Mucosa of stomach (tissue), 1 donor: ENCODE measurements around the gene GART.

Experiments
- H3K27me3 ChIP-seq: one replicate; pipeline ENCODE4 v1.7.0; 2013; ENCODE audit warnings: mild to moderate bottlenecking, low read length; ENCODE audit not compliant: control insufficient read depth, insufficient read depth
- H3K36me3 ChIP-seq: one replicate; pipeline ENCODE4 v1.7.0; 2013; ENCODE audit warnings: low read length; ENCODE audit not compliant: control insufficient read depth, insufficient read depth
- H3K4me1 ChIP-seq: one replicate; pipeline ENCODE4 v1.7.0; 2013; ENCODE audit warnings: mild to moderate bottlenecking, low read length; ENCODE audit not compliant: control insufficient read depth, insufficient read depth
- H3K4me3 ChIP-seq: one replicate; pipeline ENCODE4 v1.7.0; 2013; ENCODE audit warnings: low read length
- H3K9ac ChIP-seq: one replicate; pipeline ENCODE4 v1.7.0; 2013; ENCODE audit warnings: mild to moderate bottlenecking, low read length, moderate library complexity
- H3K9me3 ChIP-seq: one replicate; pipeline ENCODE4 v1.7.0; 2013; ENCODE audit warnings: mild to moderate bottlenecking, low read length, moderate library complexity; ENCODE audit not compliant: control insufficient read depth
- donor health status: Pancreatic carcinoma.

Gene GART

DNA sequence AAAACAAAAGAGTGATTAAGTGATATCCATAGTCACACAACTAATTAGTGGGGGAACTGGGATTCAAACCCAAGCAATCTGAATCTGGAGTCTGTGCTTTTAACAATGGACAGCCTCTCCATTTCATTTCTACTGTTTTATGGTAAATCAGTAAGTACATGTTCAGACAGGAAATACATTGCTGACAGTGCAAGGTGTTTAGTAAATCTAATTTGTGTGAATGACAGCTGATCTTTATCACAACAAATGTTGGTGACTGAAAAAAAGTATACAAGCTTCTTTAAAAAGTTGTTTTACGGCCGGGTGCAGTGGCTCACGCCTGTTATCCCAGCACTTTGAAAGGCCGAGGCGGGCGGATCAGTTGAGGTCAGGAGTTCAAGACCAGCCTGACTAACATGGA lies 26.0 kb upstream of the GART start:
- Histone ChIP-seq H3K27me3 (no peaks in the 10 kb centered on the region), H3K9ac (no peak overlapping the region), H3K36me3 (peaks cover 4% of the 10 kb centered on the region), H3K4me1 (no peaks in the 10 kb centered on the region), H3K9me3 (no peaks in the 10 kb centered on the region), H3K4me3 (no peak overlapping the region)

DNA sequence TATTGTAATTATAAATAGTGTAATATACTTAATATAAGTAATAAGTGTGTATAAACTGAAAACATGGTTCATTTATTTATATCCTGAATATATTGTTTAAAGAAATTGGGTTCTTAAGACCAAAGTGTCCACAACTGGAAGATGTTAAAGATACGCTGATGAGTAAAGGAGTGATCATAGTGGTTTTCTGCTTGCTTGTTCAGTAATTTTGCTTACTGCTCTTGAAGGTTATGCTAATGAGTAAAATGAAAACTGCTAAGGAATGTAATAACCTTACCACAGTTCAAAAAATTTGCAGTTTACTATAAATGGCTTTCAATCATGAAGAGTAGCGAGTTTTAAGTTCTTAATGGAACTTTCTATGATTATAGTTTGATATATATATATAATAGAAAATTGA lies 24.6 kb upstream of the GART start:
- Histone ChIP-seq H3K4me1 (no peaks in the 10 kb centered on the region), H3K27me3 (no peaks in the 10 kb centered on the region), H3K9me3 (no peaks in the 10 kb centered on the region), H3K36me3 (peaks cover 4% of the 10 kb centered on the region), H3K4me3 (no peak overlapping the region), H3K9ac (no peak overlapping the region)

DNA sequence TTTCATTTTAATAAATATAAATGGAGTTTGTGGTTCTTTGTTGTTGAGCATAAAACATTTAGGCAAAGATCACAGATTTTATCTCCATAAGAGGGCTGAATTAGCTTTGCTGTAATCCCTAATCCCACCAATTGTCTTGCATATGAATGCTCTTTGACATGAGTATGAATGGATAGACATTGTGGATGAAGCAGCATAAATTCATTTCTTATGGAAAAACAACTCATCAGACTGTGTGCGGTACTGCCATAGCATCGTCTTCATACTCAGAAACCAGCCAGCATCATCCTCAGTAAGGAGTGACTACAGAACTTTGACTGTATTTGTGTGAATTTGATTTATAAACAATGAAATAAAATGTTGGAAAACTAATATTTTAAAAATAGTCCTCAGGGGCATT lies 20.5 kb upstream of the GART start:
- Histone ChIP-seq H3K4me1 (no peaks in the 10 kb centered on the region), H3K9ac (no peak overlapping the region), H3K27me3 (no peaks in the 10 kb centered on the region), H3K36me3 (no peaks in the 10 kb centered on the region), H3K4me3 (no peak overlapping the region), H3K9me3 (no peaks in the 10 kb centered on the region)

DNA sequence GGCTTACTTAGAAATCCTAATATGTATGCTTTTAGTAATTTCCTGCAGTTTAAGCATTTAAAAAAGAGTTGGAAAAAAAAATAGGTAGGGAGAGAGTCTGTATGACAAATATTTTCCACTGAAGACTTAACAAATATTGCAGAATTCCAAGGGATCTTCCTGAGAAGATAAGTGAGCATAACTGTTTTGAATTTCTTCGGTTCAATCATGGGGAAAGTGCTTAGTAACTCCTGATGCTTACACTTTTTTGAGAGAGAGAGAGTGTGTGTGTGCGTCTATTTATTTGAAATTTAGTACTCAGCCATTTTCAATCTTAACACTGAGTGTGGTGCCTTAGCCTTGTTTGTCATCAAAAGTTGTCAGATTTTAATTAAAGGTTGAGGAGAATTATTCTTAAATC lies 19.5 kb upstream of the GART start:
- no peaks in the 10 kb centered on the region for H3K9me3 ChIP-seq
- no peaks in the 10 kb centered on the region for H3K36me3 ChIP-seq
- H3K4me3 ChIP-seq = no peak overlapping the region
- H3K9ac ChIP-seq = no peak overlapping the region
- H3K4me1 ChIP-seq = no peaks in the 10 kb centered on the region
- no peaks in the 10 kb centered on the region for H3K27me3 ChIP-seq

DNA sequence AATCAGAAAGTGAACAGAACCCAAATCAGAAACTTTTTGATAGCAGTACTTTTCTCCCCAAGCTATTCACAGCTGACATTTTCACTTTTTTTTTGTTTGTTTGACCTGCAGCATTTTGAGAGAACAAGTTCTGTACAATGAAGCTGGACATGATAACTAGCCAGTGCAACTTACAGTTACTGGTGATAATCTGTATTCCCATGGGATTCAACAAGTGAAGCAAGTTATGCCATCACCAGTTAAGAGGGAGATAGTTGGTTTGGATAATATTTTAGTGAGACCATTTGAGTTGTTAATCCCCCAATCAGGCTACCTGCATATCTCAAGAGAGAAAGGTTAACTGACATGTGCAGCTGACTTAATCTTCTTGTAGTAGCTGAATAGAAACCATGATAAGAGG lies 19.0 kb upstream of the GART start:
- no peaks in the 10 kb centered on the region for H3K4me1 ChIP-seq
- no peaks in the 10 kb centered on the region for H3K27me3 ChIP-seq
- no peak overlapping the region for H3K4me3 ChIP-seq
- no peaks in the 10 kb centered on the region for H3K9me3 ChIP-seq
- no peaks in the 10 kb centered on the region for H3K36me3 ChIP-seq
- no peak overlapping the region for H3K9ac ChIP-seq

DNA sequence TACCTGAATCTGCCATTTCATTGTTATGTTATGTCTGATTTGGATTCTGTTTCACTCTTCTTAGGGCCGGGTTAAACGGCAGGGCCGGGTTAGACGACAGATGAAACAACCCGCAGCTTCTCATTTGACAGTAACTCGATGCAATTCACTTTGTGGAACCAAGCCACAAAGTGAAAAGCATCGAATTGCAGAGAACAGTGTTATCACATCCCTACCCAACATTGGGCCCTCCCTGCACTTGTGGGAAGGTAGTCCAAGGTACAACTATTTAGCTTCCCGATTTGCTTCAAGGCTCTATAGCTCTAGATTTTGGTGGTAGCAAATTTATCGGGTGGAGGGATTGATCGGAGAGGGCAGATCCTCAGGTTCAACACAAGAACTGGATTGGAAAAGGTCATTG lies 17.9 kb upstream of the GART start:
- Histone ChIP-seq H3K4me3 (no peak overlapping the region), H3K36me3 (no peaks in the 10 kb centered on the region), H3K27me3 (no peaks in the 10 kb centered on the region), H3K4me1 (no peaks in the 10 kb centered on the region), H3K9ac (no peak overlapping the region), H3K9me3 (no peaks in the 10 kb centered on the region)

DNA sequence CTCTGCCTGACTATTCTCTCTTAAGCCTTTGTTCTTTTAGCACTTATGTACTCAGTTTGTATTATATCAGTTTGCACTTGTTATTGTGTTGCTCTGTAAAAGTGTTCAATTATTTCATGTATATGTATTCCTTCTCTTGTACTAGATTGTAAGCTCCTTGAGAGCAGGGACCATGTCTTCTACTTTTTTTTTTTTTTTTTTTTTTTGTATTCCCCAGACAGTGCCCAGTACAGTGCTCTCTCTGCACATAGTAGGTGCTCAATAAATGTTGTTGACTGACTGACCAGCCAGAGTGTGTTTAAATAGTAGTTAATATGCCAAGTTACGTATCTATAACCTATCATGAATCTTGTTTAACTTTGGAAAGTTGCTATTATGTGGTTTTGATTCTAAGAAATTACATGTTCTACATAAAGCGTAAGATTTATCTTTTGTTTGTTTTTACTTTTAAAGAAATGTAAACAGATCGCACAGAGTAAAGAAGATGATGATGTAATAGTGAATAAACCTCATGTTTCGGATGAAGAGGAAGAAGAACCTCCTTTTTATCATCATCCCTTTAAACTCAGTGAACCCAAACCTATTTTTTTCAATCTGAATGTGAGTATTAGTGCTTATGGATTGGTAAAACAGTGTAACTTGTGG lies 17.0 kb upstream of the GART start:
- Histone ChIP-seq H3K9ac (no peak overlapping the region), H3K36me3 (peaks cover 2% of the 10 kb centered on the region), H3K4me3 (no peak overlapping the region), H3K9me3 (no peaks in the 10 kb centered on the region), H3K27me3 (no peaks in the 10 kb centered on the region), H3K4me1 (no peaks in the 10 kb centered on the region)

DNA sequence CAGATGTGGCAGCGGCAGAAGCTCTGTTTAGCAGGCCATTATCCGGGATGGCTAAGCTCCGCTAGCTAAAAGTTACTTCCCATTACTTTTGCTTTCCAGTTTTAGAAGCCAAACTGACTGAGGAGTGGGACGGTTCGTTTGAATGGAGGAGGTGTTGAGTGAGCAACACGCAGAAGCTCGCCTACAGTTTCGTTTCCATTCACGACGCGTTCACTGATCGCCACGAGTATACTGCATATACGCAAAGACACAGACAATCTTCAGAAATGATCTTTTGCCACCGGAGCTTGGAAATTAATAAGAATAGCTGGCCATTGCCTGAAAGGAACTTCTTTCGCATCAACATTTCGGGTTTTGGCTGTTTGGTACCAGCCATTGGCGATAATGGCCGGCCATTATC lies 15.5 kb upstream of the GART start:
- H3K4me1 ChIP-seq = no peaks in the 10 kb centered on the region
- no peaks in the 10 kb centered on the region for H3K9me3 ChIP-seq
- H3K36me3 ChIP-seq = peaks cover 15% of the 10 kb centered on the region
- no peak overlapping the region for H3K9ac ChIP-seq
- H3K27me3 ChIP-seq = no peaks in the 10 kb centered on the region
- no peak overlapping the region for H3K4me3 ChIP-seq

DNA sequence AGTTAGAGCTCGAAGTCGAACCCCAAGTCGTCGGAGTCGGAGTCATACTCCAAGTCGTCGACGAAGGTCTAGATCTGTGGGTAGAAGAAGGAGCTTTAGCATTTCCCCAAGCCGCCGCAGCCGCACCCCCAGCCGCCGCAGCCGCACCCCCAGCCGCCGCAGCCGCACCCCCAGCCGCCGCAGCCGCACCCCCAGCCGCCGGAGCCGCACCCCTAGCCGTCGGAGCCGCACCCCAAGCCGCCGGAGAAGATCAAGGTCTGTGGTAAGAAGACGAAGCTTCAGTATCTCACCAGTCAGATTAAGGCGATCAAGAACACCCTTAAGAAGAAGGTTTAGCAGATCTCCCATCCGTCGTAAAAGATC lies 13.0 kb upstream of the GART start:
- no peak overlapping the region for H3K9ac ChIP-seq
- no peaks in the 10 kb centered on the region for H3K27me3 ChIP-seq
- H3K4me3 ChIP-seq = no peak overlapping the region
- H3K36me3 ChIP-seq = peaks cover 39% of the 10 kb centered on the region
- no peaks in the 10 kb centered on the region for H3K9me3 ChIP-seq
- no peaks in the 10 kb centered on the region for H3K4me1 ChIP-seq

DNA sequence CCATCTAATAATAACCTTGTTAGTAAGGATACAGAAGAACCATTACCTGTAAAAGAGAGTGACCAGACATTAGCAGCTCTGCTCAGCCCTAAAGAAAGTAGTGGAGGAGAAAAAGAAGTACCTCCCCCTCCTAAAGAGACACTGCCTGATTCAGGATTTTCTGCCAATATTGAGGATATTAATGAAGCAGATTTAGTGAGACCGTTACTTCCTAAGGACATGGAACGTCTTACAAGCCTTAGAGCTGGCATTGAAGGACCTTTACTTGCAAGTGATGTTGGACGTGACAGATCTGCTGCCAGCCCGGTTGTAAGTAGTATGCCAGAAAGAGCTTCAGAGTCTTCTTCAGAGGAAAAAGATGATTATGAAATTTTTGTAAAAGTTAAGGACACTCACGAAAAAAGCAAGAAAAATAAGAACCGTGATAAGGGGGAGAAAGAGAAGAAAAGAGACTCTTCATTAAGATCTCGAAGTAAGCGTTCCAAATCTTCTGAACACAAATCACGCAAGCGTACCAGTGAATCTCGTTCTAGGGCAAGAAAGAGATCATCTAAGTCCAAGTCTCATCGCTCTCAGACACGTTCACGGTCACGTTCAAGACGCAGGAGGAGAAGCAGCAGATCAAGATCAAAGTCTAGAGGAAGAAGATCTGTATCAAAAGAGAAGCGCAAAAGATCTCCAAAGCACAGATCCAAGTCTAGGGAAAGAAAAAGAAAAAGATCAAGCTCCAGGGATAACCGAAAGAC lies 12.5 kb upstream of the GART start:
- H3K4me1 ChIP-seq = no peaks in the 10 kb centered on the region
- no peak overlapping the region for H3K4me3 ChIP-seq
- H3K9me3 ChIP-seq = no peaks in the 10 kb centered on the region
- peaks cover 41% of the 10 kb centered on the region for H3K36me3 ChIP-seq
- H3K27me3 ChIP-seq = no peaks in the 10 kb centered on the region
- H3K9ac ChIP-seq = no peak overlapping the region

DNA sequence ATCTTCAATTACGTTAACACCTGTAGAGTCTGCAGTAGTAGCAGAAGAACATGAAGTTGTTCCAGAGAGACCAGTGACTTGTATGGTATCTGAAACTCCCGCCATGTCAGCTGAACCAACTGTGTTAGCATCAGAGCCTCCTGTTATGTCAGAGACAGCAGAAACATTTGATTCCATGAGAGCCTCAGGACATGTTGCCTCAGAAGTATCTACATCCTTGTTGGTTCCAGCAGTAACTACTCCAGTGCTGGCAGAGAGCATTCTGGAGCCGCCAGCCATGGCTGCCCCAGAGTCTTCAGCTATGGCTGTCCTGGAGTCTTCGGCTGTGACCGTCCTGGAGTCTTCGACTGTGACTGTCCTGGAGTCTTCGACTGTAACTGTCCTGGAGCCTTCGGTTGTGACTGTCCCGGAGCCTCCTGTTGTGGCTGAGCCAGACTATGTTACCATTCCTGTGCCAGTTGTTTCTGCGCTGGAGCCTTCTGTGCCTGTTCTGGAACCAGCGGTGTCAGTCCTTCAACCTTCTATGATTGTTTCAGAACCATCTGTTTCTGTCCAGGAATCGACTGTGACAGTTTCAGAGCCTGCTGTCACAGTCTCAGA lies 11.2 kb upstream of the GART start:
- H3K27me3 ChIP-seq = no peaks in the 10 kb centered on the region
- no peaks in the 10 kb centered on the region for H3K4me1 ChIP-seq
- H3K9ac ChIP-seq = no peak overlapping the region
- no peak overlapping the region for H3K4me3 ChIP-seq
- peaks cover 45% of the 10 kb centered on the region for H3K36me3 ChIP-seq
- no peaks in the 10 kb centered on the region for H3K9me3 ChIP-seq

DNA sequence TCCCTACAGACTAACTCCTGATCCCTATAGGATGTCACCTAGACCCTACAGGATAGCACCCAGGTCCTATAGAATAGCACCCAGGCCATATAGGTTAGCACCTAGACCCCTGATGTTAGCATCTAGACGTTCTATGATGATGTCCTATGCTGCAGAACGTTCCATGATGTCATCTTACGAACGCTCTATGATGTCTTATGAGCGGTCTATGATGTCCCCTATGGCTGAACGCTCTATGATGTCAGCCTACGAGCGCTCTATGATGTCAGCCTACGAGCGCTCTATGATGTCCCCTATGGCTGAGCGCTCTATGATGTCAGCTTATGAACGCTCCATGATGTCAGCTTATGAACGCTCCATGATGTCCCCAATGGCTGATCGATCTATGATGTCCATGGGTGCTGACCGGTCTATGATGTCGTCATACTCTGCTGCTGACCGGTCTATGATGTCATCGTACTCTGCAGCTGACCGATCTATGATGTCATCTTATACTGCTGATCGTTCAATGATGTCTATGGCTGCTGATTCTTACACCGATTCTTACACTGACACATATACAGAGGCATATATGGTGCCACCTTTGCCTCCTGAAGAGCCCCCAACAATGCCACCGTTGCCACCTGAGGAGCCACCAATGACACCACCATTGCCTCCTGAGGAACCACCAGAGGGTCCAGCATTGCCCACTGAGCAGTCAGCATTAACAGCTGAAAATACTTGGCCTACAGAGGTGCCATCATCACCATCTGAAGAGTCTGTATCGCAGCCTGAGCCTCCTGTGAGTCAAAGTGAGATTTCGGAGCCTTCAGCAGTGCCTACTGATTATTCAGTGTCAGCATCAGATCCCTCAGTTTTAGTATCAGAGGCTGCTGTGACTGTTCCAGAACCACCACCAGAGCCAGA lies 10.4 kb upstream of the GART start:
- H3K9ac ChIP-seq = no peak overlapping the region
- H3K36me3 ChIP-seq = peaks cover 45% of the 10 kb centered on the region
- H3K4me1 ChIP-seq = no peaks in the 10 kb centered on the region
- no peak overlapping the region for H3K4me3 ChIP-seq
- no peaks in the 10 kb centered on the region for H3K27me3 ChIP-seq
- no peaks in the 10 kb centered on the region for H3K9me3 ChIP-seq
